ENCODE results near the gene GAGE12E.
"Not testable (repeated sequence)": the region's sequence is repeated elsewhere in the genome, so short reads cannot be mapped to it uniquely, and the experiment has no call there.

- TF ChIP-seq CTCF (conservative IDR thresholded peaks at IDR 0.05 in 1 of 2, IDR thresholded peaks at IDR 0.05 in 1 of 2; ENCODE audit: extremely low read depth in 1 of 2, insufficient read depth in 1 of 2, low read depth in 1 of 2, low read length in 2 of 2); EZH2 (IDR thresholded peaks at IDR 0.05; ENCODE audit: borderline replicate concordance, low read length): not testable (repeated sequence)
Measured at GRCh38 chrX:49589196-49589595, 38.1 kb downstream of the GAGE12E start, which contains the start of gene GAGE2A.
